Measurements from ENCODE around the gene SLC66A1. TPM values are rescaled to one million over a fixed set of nuclear protein-coding genes. Genes with fewer than 3 reads are reported as not detected.

SLC66A1 gene
- total RNA-seq, 1 experiment from 2014 or later: 22.5 TPM

GRCh38 chr1:19353596-19353995 lies 41.5 kb downstream of the SLC66A1 start:
- no peak overlapping the region for H3K23ac ChIP-seq (ENCODE audit: insufficient read length, low read depth, low read length)
- H2BK20ac ChIP-seq (ENCODE audit: low read depth, low read length, poor library complexity, severe bottlenecking): no peak overlapping the region
- peak overlapping the region in 2 of 3 experiments; percentile 87 to 97; a peak in 4 of 7 replicates for H3K27ac Mint-ChIP-seq
- no peak overlapping the region for H2BK5ac ChIP-seq (ENCODE audit: insufficient read length, low read length)
- 0 out of 2 replicates have a peak, but pooled peaks cover 3% of the 10 kb centered on the region for H3K4me1 ChIP-seq (ENCODE audit: insufficient read depth, low read length)
- TF ChIP-seq CTCF (conservative IDR thresholded peaks at IDR 0.05): no peak; the same call in 2 of the 3 replicates
- H2BK15ac ChIP-seq (ENCODE audit: low read depth, low read length): no peak overlapping the region
- no peak overlapping the region for H3T11ph ChIP-seq (ENCODE audit: low read length)
- H3K27ac ChIP-seq (ENCODE audit: insufficient read length, low read depth, low read length): no peak overlapping the region
- no peak overlapping the region for H3K14ac ChIP-seq (ENCODE audit: insufficient read depth, low read length)
- no peaks in the 10 kb centered on the region; the same call in none of the 2 replicates for H3K27me3 Mint-ChIP-seq (ENCODE audit: low read depth)
- no peaks in the 10 kb centered on the region for H3K79me2 ChIP-seq (ENCODE audit: insufficient read depth, low read length)
- no peaks in the 10 kb centered on the region for H4K20me1 ChIP-seq (ENCODE audit: control insufficient read depth, insufficient read depth, insufficient read length)
- H2AK5ac ChIP-seq (ENCODE audit: insufficient read length, low read length): no peak overlapping the region
- H3K4me3 Mint-ChIP-seq: peak overlapping the region; percentile 5 to 8; a peak in 2 of 5 replicates
- H2AFZ ChIP-seq (ENCODE audit: low read length): no peak overlapping the region
- no peaks in the 10 kb centered on the region for H3K9me3 Mint-ChIP-seq
- H3K79me1 ChIP-seq (ENCODE audit: insufficient read depth, low read depth, low read length, poor library complexity, severe bottlenecking): peaks cover 2% of the 10 kb centered on the region
- DNase-seq: peak; percentile 89
- no peaks in the 10 kb centered on the region for H3K27me3 ChIP-seq (ENCODE audit: insufficient read depth, low read length)
- no peak overlapping the region for H4K8ac ChIP-seq (replicated peaks; ENCODE audit: insufficient read length, low read depth, low read length)
- H3K18ac ChIP-seq (ENCODE audit: insufficient read length, low read depth, low read length): no peak overlapping the region
- no peak overlapping the region for H3K56ac ChIP-seq (ENCODE audit: insufficient read length, low read depth, low read length)
- H2BK12ac ChIP-seq (ENCODE audit: insufficient read length, low read depth, low read length): no peak overlapping the region
- H2BK120ac ChIP-seq (ENCODE audit: low read depth, low read length, poor library complexity, severe bottlenecking): no peak overlapping the region
- no peaks in the 10 kb centered on the region for H3K23me2 ChIP-seq (ENCODE audit: insufficient read length, low read depth, low read length, poor library complexity, severe bottlenecking)
- no CpG with 5 or more reads among the region's 8 CpGs for WGBS (ENCODE audit: extremely low coverage, insufficient read length, low lambda C conversion rate)
- H4K5ac ChIP-seq (ENCODE audit: insufficient read length, low read depth, low read length): no peak overlapping the region
- peaks cover 38 to 70% (median 68%) of the 10 kb centered on the region in 3 experiments for H3K36me3 Mint-ChIP-seq (ENCODE audit: insufficient read depth in 1 of 3, low read depth in 3 of 3)
- H3K4me2 ChIP-seq (ENCODE audit: insufficient read depth, insufficient read length, low read length): no peak overlapping the region
- H3K9me3 ChIP-seq (ENCODE audit: control insufficient read depth, low read depth, low read length): no peaks in the 10 kb centered on the region
- H3K4ac ChIP-seq (ENCODE audit: low read depth, low read length): no peak overlapping the region
- no peak overlapping the region for H4K91ac ChIP-seq (ENCODE audit: insufficient read length, low read depth, low read length)
- H3K9ac ChIP-seq (ENCODE audit: extremely low read depth, insufficient read length, low read length): no peak overlapping the region
- peaks cover 22 to 32% of the 10 kb centered on the region in 2 experiments for H3K4me1 Mint-ChIP-seq
